GM03348 (cell line): Measurements from ENCODE around the gene CHM.
A peak's percentile ranks its signal among the peaks of the same experiment; 100 is the strongest.
"Not testable (repeated sequence)": the region's sequence is repeated elsewhere in the genome, so short reads cannot be mapped to it uniquely, and the experiment has no call there.

ENCODE experiments used
- DNase-seq: peaks from one replicate; pipeline ENCODE4 v3.0.0; 2012; ENCODE audit warnings: low spot score

The CHM gene

GRCh38 chrX:86047174-86047935 lies at the start of gene CHM:
CHM (minus strand) TSS chrX:86047558; CDS start chrX:86047532, 26 bp downstream.
- DNase-seq, result peak; percentile 71

- DNase-seq, result no peak
These were observed 31.3 kb upstream of the CHM start for GRCh38 chrX:86078650-86079049.

- DNase-seq, result no peak
These were observed 19.6 kb upstream of the CHM start for GRCh38 chrX:86066998-86067397.

GRCh38 chrX:86061407-86061806 lies 14.0 kb upstream of the CHM start:
- DNase-seq, result no peak

DNA sequence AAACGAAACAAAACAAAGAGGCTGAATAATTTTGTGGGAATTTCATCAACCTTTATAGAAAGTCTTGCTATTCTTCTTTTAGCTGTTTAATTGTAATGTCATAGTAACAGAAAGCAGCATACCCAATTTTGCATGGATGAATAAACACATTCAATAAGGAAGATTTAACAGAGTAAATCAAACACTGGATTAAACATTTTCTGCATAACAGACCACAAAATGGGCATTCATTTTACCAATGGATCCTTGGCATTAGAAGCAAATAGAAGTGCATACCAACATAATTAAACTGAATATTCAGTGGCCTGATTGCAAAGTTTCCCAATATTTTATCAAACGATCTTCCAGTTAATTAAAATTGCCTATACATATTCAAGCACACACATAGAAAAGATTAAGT lies 4.4 kb upstream of the CHM start:
- no peak for DNase-seq

- DNase-seq, result no peak
These were observed 550 bp upstream of the CHM start for GRCh38 chrX:86047936-86048280.

DNA sequence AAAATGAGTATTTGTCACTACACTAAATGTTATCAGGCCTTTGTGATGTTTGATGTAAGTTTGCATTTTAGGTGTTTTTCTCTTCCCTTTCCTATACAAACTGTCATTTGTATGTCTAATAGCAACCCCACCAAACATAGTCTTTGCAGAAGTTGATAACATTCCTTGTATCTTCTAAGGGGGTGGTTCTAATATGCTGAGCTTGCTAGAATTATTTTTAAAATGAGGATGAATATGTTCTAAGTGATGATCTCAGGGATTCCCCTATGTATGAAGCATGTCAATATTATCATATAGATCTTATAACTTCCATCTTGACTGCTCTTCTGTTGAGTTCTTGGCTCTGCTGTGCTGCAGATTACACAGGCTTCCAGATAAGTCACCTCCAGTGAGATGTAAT lies 3.1 kb downstream of the CHM start:
- no peak for DNase-seq

- no peak for DNase-seq
These were observed 7.5 kb downstream of the CHM start for GRCh38 chrX:86039625-86040568.

DNA sequence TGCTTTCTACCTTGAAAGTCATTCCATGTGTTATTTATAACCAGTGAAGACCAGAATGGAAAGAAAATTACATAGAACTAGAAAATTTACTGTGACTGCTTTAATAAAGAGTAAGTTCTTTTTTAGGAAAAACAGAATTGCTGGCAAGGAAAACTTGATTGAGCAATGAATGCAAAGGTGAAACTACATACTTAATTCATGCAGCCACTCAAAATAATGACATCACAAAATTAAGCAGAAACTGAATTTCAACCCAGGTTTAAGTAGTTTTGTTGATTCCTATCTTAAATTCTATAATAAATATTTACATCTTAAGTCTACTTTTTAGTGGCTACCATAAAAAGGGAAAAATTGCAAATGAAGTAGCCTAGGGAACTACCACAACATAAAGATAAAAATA lies 14.0 kb downstream of the CHM start:
- no peak for DNase-seq

- peak; percentile 4 for DNase-seq
These were observed 18.7 kb downstream of the CHM start for GRCh38 chrX:86028681-86029080.

GRCh38 chrX:86023811-86024210 lies 23.5 kb downstream of the CHM start:
- DNase-seq, result no peak

- no peak for DNase-seq
These were observed 25.6 kb downstream of the CHM start for GRCh38 chrX:86021652-86022289.

DNA sequence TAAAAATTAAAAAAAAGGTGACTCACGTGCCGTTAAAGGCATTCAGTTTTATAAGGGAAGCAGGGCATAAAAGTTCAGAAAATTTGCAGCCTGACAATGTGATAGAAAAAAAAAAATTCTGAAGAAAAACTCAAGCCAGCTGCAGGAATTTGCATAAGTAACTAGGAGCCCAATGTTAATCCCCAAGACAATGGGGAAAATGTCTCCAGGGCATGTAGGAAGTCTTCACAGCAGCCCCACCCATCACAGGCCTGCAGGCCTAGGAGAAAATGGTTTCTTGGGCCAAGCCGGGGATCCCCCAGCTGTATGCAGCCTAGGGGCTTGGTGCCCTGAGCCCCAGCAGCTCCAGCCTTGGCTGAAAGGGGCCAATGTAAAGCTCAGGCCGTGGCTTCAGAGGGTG lies 31.2 kb downstream of the CHM start:
- no peak for DNase-seq

- not testable (repeated sequence) for DNase-seq
These were observed 32.4 kb downstream of the CHM start for GRCh38 chrX:86014959-86015358.

DNA sequence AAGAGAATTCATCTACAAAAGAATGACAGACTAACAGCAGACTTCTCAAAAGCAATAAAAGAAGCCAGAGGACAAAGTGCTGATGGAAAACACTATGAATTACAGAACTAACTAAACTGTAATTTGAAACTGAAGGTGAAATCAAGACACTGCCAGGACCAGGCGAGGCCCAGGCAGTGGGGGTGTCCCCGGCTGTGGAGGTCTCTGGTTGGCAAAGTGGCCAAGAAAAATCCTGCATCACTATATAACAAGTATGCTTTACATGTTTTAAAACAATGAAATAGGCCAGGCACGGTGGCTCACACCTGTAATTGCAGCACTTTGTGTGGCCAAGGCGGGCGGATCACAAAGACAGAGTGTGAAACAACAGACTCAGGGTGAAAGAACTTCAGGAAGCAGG lies 32.9 kb downstream of the CHM start:
- no peak for DNase-seq

DNA sequence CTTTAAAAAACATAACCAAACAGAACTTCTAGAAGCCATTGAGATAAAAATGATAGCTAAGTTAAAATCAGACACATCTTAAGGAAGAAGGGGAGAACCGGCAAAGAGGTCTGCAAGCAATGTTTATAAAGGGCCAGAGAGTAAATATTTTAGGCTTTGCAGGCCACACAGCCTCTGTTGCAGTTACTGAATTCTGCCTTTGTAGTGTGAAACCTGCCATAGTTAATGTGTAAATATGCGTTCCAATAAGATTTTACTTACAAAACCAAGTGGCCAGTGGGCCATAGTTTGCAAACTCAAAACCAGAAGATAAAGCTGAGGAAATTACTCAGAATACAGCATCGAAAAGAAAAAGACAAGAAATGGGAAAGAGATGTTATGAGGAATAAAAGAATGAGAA lies 33.6 kb downstream of the CHM start:
- no peak for DNase-seq

DNA sequence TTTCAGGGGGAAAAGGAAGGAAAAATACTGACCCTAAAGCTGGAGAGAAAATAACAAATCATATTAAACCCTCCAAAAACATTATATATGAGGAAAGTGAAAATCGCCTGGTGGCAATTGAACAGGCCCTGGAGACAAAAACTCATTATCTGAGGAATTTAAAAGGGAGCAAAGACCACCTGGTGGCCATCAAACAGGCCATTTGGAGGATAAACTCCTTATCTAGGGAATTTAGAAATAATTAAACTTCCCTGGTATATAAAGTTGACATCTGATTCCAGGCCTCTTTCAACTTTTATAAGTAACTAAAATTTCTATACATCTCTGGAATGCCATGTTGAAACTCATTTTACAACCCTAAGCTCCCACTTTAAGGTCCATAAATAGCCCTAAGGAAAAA lies 35.2 kb downstream of the CHM start:
- no peak for DNase-seq

- not testable (repeated sequence) for DNase-seq
These were observed 37.6 kb downstream of the CHM start for GRCh38 chrX:86009803-86010202.

GRCh38 chrX:86007891-86008290 lies 39.5 kb downstream of the CHM start:
- not testable (repeated sequence) for DNase-seq

GRCh38 chrX:86002076-86002896 lies 45.1 kb downstream of the CHM start:
- no peak for DNase-seq

- DNase-seq, result no peak
These were observed 48.4 kb downstream of the CHM start for GRCh38 chrX:85998954-85999353.

- DNase-seq, result no peak
These were observed 50.8 kb downstream of the CHM start for GRCh38 chrX:85996555-85996954.
